Measurements from ENCODE around the gene CCDC185.
"Not testable (repeated sequence)": the region's sequence is repeated elsewhere in the genome, so short reads cannot be mapped to it uniquely, and the experiment has no call there.

Gene CCDC185

GRCh38 chr1:223394706-223395105 lies 1.5 kb downstream of the CCDC185 start:
- no peak for DNase-seq

- not testable (repeated sequence) for DNase-seq
Measured at GRCh38 chr1:223399393-223399792, 6.2 kb downstream of the CCDC185 start.

- DNase-seq: no peak
Measured at GRCh38 chr1:223401873-223402789, 8.9 kb downstream of the CCDC185 start.

- no peak for DNase-seq
Measured at GRCh38 chr1:223402790-223403142, 9.6 kb downstream of the CCDC185 start.

GRCh38 chr1:223403184-223403815 lies 10.1 kb downstream of the CCDC185 start:
- DNase-seq: peak in 1 of 2 experiments; percentile 38

- no peak for DNase-seq
Measured at GRCh38 chr1:223405507-223405906, 12.3 kb downstream of the CCDC185 start.

- DNase-seq: no peak
Measured at GRCh38 chr1:223410036-223410435, 16.8 kb downstream of the CCDC185 start.

GRCh38 chr1:223411309-223411708 lies 18.1 kb downstream of the CCDC185 start:
- DNase-seq: no peak

GRCh38 chr1:223411710-223412109 lies 18.5 kb downstream of the CCDC185 start:
- DNase-seq: no peak

GRCh38 chr1:223413216-223413615 lies 20.0 kb downstream of the CCDC185 start:
- DNase-seq: no peak

GRCh38 chr1:223417444-223417843 lies 24.2 kb downstream of the CCDC185 start:
- no peak for DNase-seq

GRCh38 chr1:223417903-223418663 lies 24.9 kb downstream of the CCDC185 start:
- DNase-seq: no peak

- DNase-seq: no peak
Measured at GRCh38 chr1:223419115-223419514, 25.9 kb downstream of the CCDC185 start.

- DNase-seq: no peak
Measured at GRCh38 chr1:223419561-223419960, 26.3 kb downstream of the CCDC185 start.

- peak; percentile 20 to 45 for DNase-seq
Measured at GRCh38 chr1:223421025-223421424, 27.8 kb downstream of the CCDC185 start.

- peak in 1 of 2 experiments; percentile 5 for DNase-seq
Measured at GRCh38 chr1:223421676-223422075, 28.5 kb downstream of the CCDC185 start.

- no peak for DNase-seq
Measured at GRCh38 chr1:223422911-223423310, 29.7 kb downstream of the CCDC185 start.

- no peak for DNase-seq
Measured at GRCh38 chr1:223423641-223424233, 30.5 kb downstream of the CCDC185 start.

- no peak for DNase-seq
Measured at GRCh38 chr1:223425550-223425949, 32.3 kb downstream of the CCDC185 start.

- no peak for DNase-seq
Measured at GRCh38 chr1:223426936-223427335, 33.7 kb downstream of the CCDC185 start.

GRCh38 chr1:223429313-223429731 lies 36.1 kb downstream of the CCDC185 start:
- no peak for DNase-seq

GRCh38 chr1:223429821-223430220 lies 36.6 kb downstream of the CCDC185 start:
- no peak for DNase-seq

- DNase-seq: no peak
Measured at GRCh38 chr1:223430236-223430635, 37.0 kb downstream of the CCDC185 start.

Measured in NCI-H524 (cell line).